Measurements from ENCODE around the gene MAPT.
A peak's percentile ranks its signal among the peaks of the same experiment; 100 is the strongest.

DNA sequence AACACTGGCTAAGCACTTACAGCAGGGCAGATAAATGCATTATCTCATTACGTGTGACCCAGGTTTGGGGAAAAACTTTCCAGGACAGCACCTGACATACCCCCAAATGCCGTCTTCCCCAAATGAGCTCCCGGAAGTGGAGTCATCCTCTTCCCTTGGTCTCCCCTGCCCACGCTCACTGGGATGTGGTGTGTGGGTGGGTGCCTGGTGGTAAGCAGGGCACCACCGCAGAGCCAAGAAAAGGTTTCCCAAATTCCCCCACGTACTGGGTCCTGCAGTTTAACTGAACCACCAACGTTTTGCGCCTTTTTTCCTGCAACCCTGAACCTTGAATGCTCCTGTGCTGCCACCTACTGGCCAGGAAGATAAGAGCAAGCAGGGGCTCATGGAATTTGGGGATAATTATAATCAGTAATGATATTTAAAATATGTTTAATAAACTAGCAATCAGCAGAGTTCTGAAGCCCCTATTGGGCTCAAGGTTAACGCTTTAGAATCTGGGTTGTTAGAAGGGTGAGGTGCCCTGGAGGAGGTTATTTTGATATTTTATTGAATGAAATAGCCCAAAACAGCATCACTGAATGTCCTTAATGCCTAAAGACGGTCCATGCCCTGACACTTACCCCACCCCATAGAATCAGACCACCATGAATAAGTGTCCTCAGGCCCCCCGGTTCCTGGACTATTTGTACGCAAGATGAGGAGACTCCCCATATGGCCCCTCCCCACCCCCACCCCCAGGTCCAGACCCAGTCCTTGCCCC, 41.6 kb upstream of the MAPT start:
- TF ChIP-seq, protein P1, sequence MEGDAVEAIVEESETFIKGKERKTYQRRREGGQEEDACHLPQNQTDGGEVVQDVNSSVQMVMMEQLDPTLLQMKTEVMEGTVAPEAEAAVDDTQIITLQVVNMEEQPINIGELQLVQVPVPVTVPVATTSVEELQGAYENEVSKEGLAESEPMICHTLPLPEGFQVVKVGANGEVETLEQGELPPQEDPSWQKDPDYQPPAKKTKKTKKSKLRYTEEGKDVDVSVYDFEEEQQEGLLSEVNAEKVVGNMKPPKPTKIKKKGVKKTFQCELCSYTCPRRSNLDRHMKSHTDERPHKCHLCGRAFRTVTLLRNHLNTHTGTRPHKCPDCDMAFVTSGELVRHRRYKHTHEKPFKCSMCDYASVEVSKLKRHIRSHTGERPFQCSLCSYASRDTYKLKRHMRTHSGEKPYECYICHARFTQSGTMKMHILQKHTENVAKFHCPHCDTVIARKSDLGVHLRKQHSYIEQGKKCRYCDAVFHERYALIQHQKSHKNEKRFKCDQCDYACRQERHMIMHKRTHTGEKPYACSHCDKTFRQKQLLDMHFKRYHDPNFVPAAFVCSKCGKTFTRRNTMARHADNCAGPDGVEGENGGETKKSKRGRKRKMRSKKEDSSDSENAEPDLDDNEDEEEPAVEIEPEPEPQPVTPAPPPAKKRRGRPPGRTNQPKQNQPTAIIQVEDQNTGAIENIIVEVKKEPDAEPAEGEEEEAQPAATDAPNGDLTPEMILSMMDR (IDR thresholded peaks at IDR 0.05) = peak; percentile 61 to 71 (median 70)
- TF ChIP-seq POLR2A (IDR thresholded peaks at IDR 0.05) (no peak), POLR2AphosphoS5 (IDR thresholded peaks at IDR 0.05; ENCODE audit: insufficient read depth in 1 of 2, low read depth in 1 of 2) (no peak)
